MCF 10A (cell line): ENCODE measurements around the gene NFASC. TPM values are rescaled to one million over a fixed set of nuclear protein-coding genes. Genes with fewer than 3 reads are reported as not detected.

Experiments
- BruUV-seq: library from RNA; stranded (reverse); fragments of 400-500 nt; replicated peaks from 2 replicates; lab custom pipeline; 2021; lab: Mats Ljungman, UMichigan
- CTCF ChIA-PET: fragments of 300-600 bp; sonication (Branson Sonifier 250); formaldehyde crosslinking; extraction: SDS; loops from one replicate; lab custom pipeline; 2021; ENCODE audit warnings: antibody characterized with exemption, inconsistent platforms; lab: Yijun Ruan, JAX
- POLR2A ChIA-PET: fragments of 300-600, 350-650 bp; sonication (Branson Sonifier 250); formaldehyde crosslinking; extraction: SDS; loops from one replicate; lab custom pipeline; 2020; ENCODE audit warnings: antibody characterized with exemption, inconsistent platforms; lab: Yijun Ruan, JAX
- DNase-seq: peaks from one replicate; pipeline ENCODE4 v3.0.0-alpha.2; 2018; ENCODE audit not compliant: unreplicated experiment
- H3K27ac Mint-ChIP-seq: one replicate; pipeline ENCODE4 v1.8.0; 2022; ENCODE audit warnings: mild to moderate bottlenecking, low read depth, mixed read lengths; ENCODE audit not compliant: unreplicated experiment
- H3K27me3 Mint-ChIP-seq: one replicate; pipeline ENCODE4 v1.8.0; 2022; ENCODE audit warnings: mixed read lengths; ENCODE audit not compliant: insufficient read depth, unreplicated experiment
- H3K36me3 Mint-ChIP-seq: one replicate; pipeline ENCODE4 v1.8.0; 2022; ENCODE audit warnings: mild to moderate bottlenecking, moderate library complexity, mixed read lengths; ENCODE audit not compliant: insufficient read depth, unreplicated experiment
- H3K4me1 Mint-ChIP-seq: one replicate; pipeline ENCODE4 v1.8.0; 2022; ENCODE audit warnings: mixed read lengths; ENCODE audit not compliant: insufficient read depth, unreplicated experiment
- H3K4me3 Mint-ChIP-seq: one replicate; pipeline ENCODE4 v1.8.0; 2022; ENCODE audit warnings: mild to moderate bottlenecking, moderate library complexity, mixed read lengths; ENCODE audit not compliant: unreplicated experiment
- H3K9me3 Mint-ChIP-seq: one replicate; pipeline ENCODE4 v1.8.0; 2022; ENCODE audit warnings: mixed read lengths; ENCODE audit not compliant: unreplicated experiment
- CTCF ChIP-seq: fragments of 200-600 bp; IDR thresholded peaks from one replicate; pipeline ENCODE4 v1.8.0; 2022; ENCODE audit warnings: antibody characterized with exemption, mild to moderate bottlenecking; ENCODE audit not compliant: unreplicated experiment
- intact Hi-C: fragments of 100-400 bp; cut with micrococcal nuclease; formaldehyde crosslinking; loops from 2 replicates; pipeline ENCODE4 v1.14.1; 2022
- total RNA-seq: library from RNA; stranded (reverse); gene quantifications from 2 replicates; pipeline ENCODE4 v1.2.3, GENCODE V29; 2022

NFASC gene
- total RNA-seq, 1 experiment from 2014 or later = 0.98 TPM

GRCh38 chr1:205013683-205014367 lies 143.2 kb downstream of the NFASC start:
- BruUV-seq = no TSS peak
- intact Hi-C loops = no loop called here
- no peak for TF ChIP-seq CTCF
- Mint-ChIP-seq H3K27me3 (peaks cover 63% of the 10 kb centered on the region), H3K9me3 (no peaks in the 10 kb centered on the region), H3K36me3 (no peaks in the 10 kb centered on the region), H3K4me3 (no peak overlapping the region), H3K27ac (no peak overlapping the region), H3K4me1 (peaks cover 6% of the 10 kb centered on the region)
- peak; percentile 45 for DNase-seq
- ChIA-PET POLR2A (interaction anchor here (1.6 kb wide), 1 partner anchor 12 kb away, joined by 5 read pairs; no protein-coding TSS in a partner anchor), CTCF (interaction anchor here (0.6 to 6.5 kb wide), 9 partner anchors 10 to 650 kb away, joined by 3 to 47 read pairs (median 4); no protein-coding TSS in a partner anchor)

- Mint-ChIP-seq H3K4me1 (peaks cover 6% of the 10 kb centered on the region), H3K27me3 (peaks cover 65% of the 10 kb centered on the region), H3K4me3 (no peak overlapping the region), H3K27ac (no peak overlapping the region), H3K9me3 (no peaks in the 10 kb centered on the region), H3K36me3 (no peaks in the 10 kb centered on the region)
- ChIA-PET POLR2A (interaction anchor here (1.6 kb wide), 1 partner anchor 11 kb away, joined by 5 read pairs; no protein-coding TSS in a partner anchor), CTCF (interaction anchor here (0.6 to 6.5 kb wide), 8 partner anchors 26 to 341 kb away, joined by 3 to 47 read pairs (median 3); no protein-coding TSS in a partner anchor)
- TF ChIP-seq CTCF = no peak
- intact Hi-C loops = no loop called here
- BruUV-seq = no TSS peak
- no peak for DNase-seq
Observed at GRCh38 chr1:205014783-205015182, 144.1 kb downstream of the NFASC start.

DNA sequence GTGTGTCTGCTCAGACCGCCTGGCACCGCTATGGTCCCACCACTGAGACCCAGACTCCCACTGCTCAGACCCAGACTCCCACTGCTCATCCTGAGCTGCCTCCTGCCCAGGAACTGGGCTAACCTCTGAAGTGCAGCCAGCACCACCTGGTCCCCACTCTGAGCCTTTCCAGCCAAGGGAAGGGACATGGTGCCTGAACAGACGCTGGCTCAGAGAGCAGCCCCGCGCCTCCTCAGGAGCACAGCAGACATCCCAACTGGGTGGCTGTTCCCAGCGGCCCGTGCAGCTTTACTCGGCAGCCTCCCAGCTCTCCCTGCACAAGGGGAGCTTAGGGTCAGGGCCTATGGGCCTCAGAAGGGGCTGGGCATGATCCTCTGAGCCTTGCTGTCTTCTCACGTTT lies 144.6 kb downstream of the NFASC start:
- intact Hi-C loops = no loop called here
- peaks cover 6% of the 10 kb centered on the region for H3K4me1 Mint-ChIP-seq
- DNase-seq = no peak
- ChIA-PET CTCF (interaction anchor here (0.6 to 6.5 kb wide), 6 partner anchors 26 to 341 kb away, joined by 3 to 47 read pairs (median 3); no protein-coding TSS in a partner anchor), POLR2A (interaction anchor here (0.7 to 1.6 kb wide), 2 partner anchors 11 to 104 kb away, joined by 4 to 5 read pairs; no protein-coding TSS in a partner anchor)
- no peak overlapping the region for H3K4me3 Mint-ChIP-seq
- H3K36me3 Mint-ChIP-seq = no peaks in the 10 kb centered on the region
- H3K9me3 Mint-ChIP-seq = no peaks in the 10 kb centered on the region
- peaks cover 65% of the 10 kb centered on the region for H3K27me3 Mint-ChIP-seq
- H3K27ac Mint-ChIP-seq = no peak overlapping the region
- TF ChIP-seq CTCF = no peak
- no TSS peak for BruUV-seq

DNA sequence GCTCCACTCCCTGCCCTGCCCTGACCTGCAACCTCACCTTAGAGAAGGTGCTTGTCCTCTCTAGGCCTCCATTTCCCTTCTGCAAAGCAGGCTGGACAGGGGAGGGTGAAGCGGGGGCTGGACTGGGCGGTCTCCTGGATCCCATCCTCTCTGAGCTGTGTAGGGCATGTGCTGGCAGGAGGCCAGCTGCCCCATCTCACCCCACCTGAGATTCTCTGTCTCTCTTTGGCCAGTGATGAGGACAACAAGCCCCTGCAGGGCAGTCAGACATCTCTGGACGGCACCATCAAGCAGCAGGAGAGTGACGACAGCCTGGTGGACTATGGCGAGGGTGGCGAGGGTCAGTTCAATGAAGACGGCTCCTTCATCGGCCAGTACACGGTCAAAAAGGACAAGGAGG lies 145.4 kb downstream of the NFASC start:
- TF ChIP-seq CTCF = no peak
- BruUV-seq = no TSS peak
- POLR2A ChIA-PET = no interaction called here
- H3K4me3 Mint-ChIP-seq = no peak overlapping the region
- DNase-seq = no peak
- H3K27ac Mint-ChIP-seq = no peak overlapping the region
- H3K36me3 Mint-ChIP-seq = no peaks in the 10 kb centered on the region
- CTCF ChIA-PET = interaction anchor here (0.6 to 6.5 kb wide), 2 partner anchors 45 to 364 kb away, joined by 4 to 47 read pairs; no protein-coding TSS in a partner anchor
- peaks cover 6% of the 10 kb centered on the region for H3K4me1 Mint-ChIP-seq
- intact Hi-C loops = no loop called here
- no peaks in the 10 kb centered on the region for H3K9me3 Mint-ChIP-seq
- H3K27me3 Mint-ChIP-seq = peaks cover 72% of the 10 kb centered on the region
